Gastrocnemius medialis (tissue), 4 donors: ENCODE measurements around the gene SSX2IP. TPM values are rescaled to one million over a fixed set of nuclear protein-coding genes. Genes with fewer than 3 reads are reported as not detected.

Experiments
- ATAC-seq, 2 donors: fragments of 150-250 bp; one replicate each; pipeline ENCODE4 v1.9.1; 2016
- DNase-seq, 2 donors: peaks; one replicate each; pipeline ENCODE4 v3.0.0-alpha.2; 2019
- H3K27ac ChIP-seq, 4 donors: fragments of 200-600 bp; sonication (generic); 1 replicate in 1 of 4; 2 replicates in 3 of 4; pipeline ENCODE4 v1.5.1; 2016 to 2018; ENCODE audit warnings: mild to moderate bottlenecking in 2 of 4, moderate library complexity in 1 of 4
- H3K27me3 ChIP-seq, 3 donors: fragments of 200-600 bp; sonication (generic) in 2 of 3; 1 replicate in 1 of 3; 2 replicates in 2 of 3; pipeline versions ENCODE4 v1.5.1 to v1.6.0; 2016 to 2019; ENCODE audit warnings: mild to moderate bottlenecking in 1 of 3, moderate library complexity in 1 of 3
- H3K36me3 ChIP-seq, 2 donors: fragments of 200-600 bp; sonication (generic) in 1 of 2; one replicate each; pipeline ENCODE4 v1.5.1; 2017 to 2018
- H3K4me1 ChIP-seq, 2 donors: fragments of 200-600 bp; sonication (generic) in 1 of 2; one replicate each; pipeline ENCODE4 v1.5.1; 2016 to 2017; ENCODE audit warnings: mild to moderate bottlenecking in 2 of 2
- H3K4me3 ChIP-seq, 4 donors: fragments of 200-600 bp; sonication (generic) in 3 of 4; 1 replicate in 1 of 4; 2 replicates in 3 of 4; pipeline ENCODE4 v1.5.1; 2016 to 2019; ENCODE audit warnings: mild to moderate bottlenecking in 2 of 4
- H3K9me3 ChIP-seq, 3 donors: fragments of 200-600 bp; sonication (generic) in 2 of 3; 1 replicate in 1 of 3; 2 replicates in 2 of 3; pipeline ENCODE4 v1.5.1; 2016 to 2019
- CTCF ChIP-seq, 5 experiments: fragments of 450-650 bp in 3 of 5; fragments of 200-600 bp in 2 of 5; sonication (generic) in 2 of 5; IDR thresholded peaks in 4 of 5; conservative IDR thresholded peaks in 1 of 5; 1 replicate in 4 of 5; 2 replicates in 1 of 5; pipeline ENCODE4 v1.5.1; 2016 to 2019; ENCODE audit warnings: antibody characterized with exemption in 5 of 5, mild to moderate bottlenecking in 3 of 5, moderate library complexity in 3 of 5
- POLR2A ChIP-seq, 2 donors: fragments of 450-650 bp; IDR thresholded peaks; one replicate each; pipeline ENCODE4 v1.6.1; 2017; ENCODE audit warnings: antibody characterized with exemption in 2 of 2, mild to moderate bottlenecking in 2 of 2, moderate library complexity in 2 of 2
- in situ Hi-C, 4 donors: fragments of 200-750 bp; cut with MboI; loops; one replicate each; pipeline versions ENCODE4 v1.15.0 to v1.8.0; 2017; ENCODE audit warnings: low sequenced_read_pairs in 4 of 4
- intact Hi-C: fragments of 100-400 bp; cut with DNase I; formaldehyde crosslinking; loops from one replicate; pipeline ENCODE4 v1.15.1; 2023; ENCODE audit warnings: low total_unique reads
- total RNA-seq, 4 donors: library from RNA; depleted of rRNA; stranded (reverse); fragments of >200 nt; gene quantifications; one replicate each; pipeline versions ENCODE4 v1.1.0 to v1.2.3, GENCODE V29; 2016

SSX2IP gene
- total RNA-seq, 4 donors from 2014 or later: 3.5 to 7.0 (median 4.7) TPM

- H3K4me3 ChIP-seq: peak overlapping the region; percentile 59 to 79 (median 66)
- in situ Hi-C loops: loop anchor here in 3 of 4 donors (25.0 kb wide), 2 partner anchors 484 to 684 kb away; partner anchors contain the start of gene PRKACB (in 3 of the 3)
- ATAC-seq (peak; percentile 89 to 93), DNase-seq (peak; percentile 18 to 42)
- H3K4me1 ChIP-seq: peaks cover 0 to 4% of the 10 kb centered on the region in 2 donors
- intact Hi-C loops: loop anchor here (1.0 to 10.0 kb wide), 2 partner anchors 134 to 179 kb away; no protein-coding TSS in a partner anchor
- no peaks in the 10 kb centered on the region for H3K36me3 ChIP-seq
- H3K27ac ChIP-seq: peak overlapping the region; percentile 16 to 43 (median 30)
- no peak for TF ChIP-seq POLR2A (IDR thresholded peaks at IDR 0.05)
- TF ChIP-seq CTCF (IDR thresholded peaks at IDR 0.05 in 4 of 5, conservative IDR thresholded peaks at IDR 0.05 in 1 of 5): peak; percentile 60 to 96 (median 82)
- no peaks in the 10 kb centered on the region for H3K9me3 ChIP-seq
- no peaks in the 10 kb centered on the region for H3K27me3 ChIP-seq
These were observed 69.4 kb downstream of the SSX2IP start for GRCh38 chr1:84620720-84621313.

GRCh38 chr1:84619383-84620102, 70.7 kb downstream of the SSX2IP start:
- H3K9me3 ChIP-seq: no peaks in the 10 kb centered on the region
- in situ Hi-C loops (loop anchor here in 3 of 4 donors (25.0 kb wide), 2 partner anchors 482 to 682 kb away; partner anchors contain the start of gene PRKACB (in 3 of the 3)), intact Hi-C loops (loop anchor here (1.0 to 10.0 kb wide), 3 partner anchors 47 to 177 kb away; partner anchors contain the start of gene CTBS)
- no peak overlapping the region for H3K4me3 ChIP-seq
- H3K36me3 ChIP-seq: no peaks in the 10 kb centered on the region
- no peak for TF ChIP-seq POLR2A (IDR thresholded peaks at IDR 0.05)
- no peak for TF ChIP-seq CTCF (IDR thresholded peaks at IDR 0.05 in 4 of 5, conservative IDR thresholded peaks at IDR 0.05 in 1 of 5)
- ATAC-seq (peak in 1 of 2 donors; percentile 50), DNase-seq (no peak)
- peaks cover 0 to 4% of the 10 kb centered on the region in 2 donors for H3K4me1 ChIP-seq
- H3K27me3 ChIP-seq: no peaks in the 10 kb centered on the region
- peak overlapping the region in 3 of 4 donors; percentile 35 to 67 (median 59) for H3K27ac ChIP-seq

- H3K4me3 ChIP-seq: no peak overlapping the region
- in situ Hi-C loops: loop anchor here in 3 of 4 donors (25.0 kb wide), 2 partner anchors 480 to 680 kb away; partner anchors contain the start of gene PRKACB (in 3 of the 3)
- no peak for ATAC-seq
These were observed 72.9 kb downstream of the SSX2IP start for GRCh38 chr1:84617349-84617748.

GRCh38 chr1:84615790-84616189, 74.5 kb downstream of the SSX2IP start:
- DNase-seq (no peak), ATAC-seq (no peak)
- intact Hi-C loops (loop anchor here (5.0 kb wide), 1 partner anchor 43 kb away; the partner anchor contains the start of gene CTBS), in situ Hi-C loops (loop anchor here in 3 of 4 donors (25.0 kb wide), 2 partner anchors 478 to 678 kb away; partner anchors contain the start of gene PRKACB (in 3 of the 3))
- Histone ChIP-seq H3K27ac (no peak overlapping the region), H3K27me3 (no peaks in the 10 kb centered on the region), H3K36me3 (no peaks in the 10 kb centered on the region), H3K4me3 (no peak overlapping the region), H3K4me1 (peaks cover 0 to 4% of the 10 kb centered on the region in 2 donors), H3K9me3 (no peaks in the 10 kb centered on the region)
- TF ChIP-seq CTCF (IDR thresholded peaks at IDR 0.05 in 4 of 5, conservative IDR thresholded peaks at IDR 0.05 in 1 of 5) (no peak), POLR2A (IDR thresholded peaks at IDR 0.05) (no peak)

More at GRCh38 chr1:84617349-84617748, 72.9 kb downstream of the SSX2IP start:
- H3K9me3 ChIP-seq: no peaks in the 10 kb centered on the region
- intact Hi-C loops: loop anchor here (5.0 kb wide), 1 partner anchor 45 kb away; the partner anchor contains the start of gene CTBS
- H3K27me3 ChIP-seq: no peaks in the 10 kb centered on the region
- no peak for DNase-seq
- H3K4me1 ChIP-seq: peaks cover 0 to 4% of the 10 kb centered on the region in 2 donors
- no peaks in the 10 kb centered on the region for H3K36me3 ChIP-seq
- no peak overlapping the region for H3K27ac ChIP-seq
- TF ChIP-seq CTCF (IDR thresholded peaks at IDR 0.05 in 4 of 5, conservative IDR thresholded peaks at IDR 0.05 in 1 of 5) (no peak), POLR2A (IDR thresholded peaks at IDR 0.05) (no peak)
